GM23248 (cell line): ENCODE results near the gene SLBP.

Experiments
- EZH2 ChIP-seq: fragments of 200-600 bp; sonication (generic); IDR thresholded peaks from 2 replicates; pipeline ENCODE4 v1.6.1; 2018; ENCODE audit warnings: antibody characterized with exemption, mild to moderate bottlenecking; ENCODE audit not compliant: insufficient read depth, poor library complexity, severe bottlenecking
- EZH2phosphoT487 ChIP-seq: fragments of 200-600 bp; sonication (generic); IDR thresholded peaks from 2 replicates; pipeline ENCODE4 v1.6.1; 2018; ENCODE audit warnings: antibody characterized with exemption, moderate library complexity, mild to moderate bottlenecking, low read depth; ENCODE audit not compliant: insufficient read depth

DNA sequence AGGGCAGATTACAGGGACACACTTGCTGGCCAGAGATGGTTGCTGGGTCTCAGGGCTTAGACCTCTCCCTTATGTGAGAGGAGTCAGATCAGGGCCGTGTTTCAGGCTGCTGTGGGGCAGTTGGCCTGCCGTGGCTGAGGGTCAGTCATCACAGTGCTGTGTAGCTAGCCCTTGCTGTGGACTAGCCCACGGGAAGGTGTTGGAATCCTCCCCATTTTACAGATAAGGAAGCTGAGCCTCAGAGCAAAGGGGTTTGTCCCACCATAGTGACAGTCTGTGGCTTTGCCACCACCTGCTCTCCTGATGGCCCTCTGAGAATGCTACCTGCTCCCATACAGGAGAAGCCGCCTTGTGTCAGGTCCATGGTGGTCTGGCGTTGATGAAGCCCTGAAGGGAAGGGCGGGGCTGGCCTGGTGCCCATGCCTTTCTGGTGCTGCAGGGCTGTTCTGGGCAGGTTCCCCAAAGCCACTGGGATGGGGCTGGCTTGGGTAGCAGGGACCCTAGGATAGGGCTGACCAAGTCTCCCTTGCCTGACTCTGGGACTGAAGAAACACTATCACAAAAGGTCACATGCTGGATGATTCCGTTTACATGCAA is 25.6 kb downstream of the SLBP start:
- TF ChIP-seq EZH2 (no peak), EZH2phosphoT487 (no peak)
